Forelimb muscle (tissue), 1 donor: ENCODE results near the gene TMPRSS11D. TPM values are rescaled to one million over a fixed set of nuclear protein-coding genes. Genes with fewer than 3 reads are reported as not detected.

ENCODE experiments used
- DNase-seq: peaks from one replicate; pipeline ENCODE4 v3.0.0-alpha.2; 2013; ENCODE audit warnings: low read depth
- polyA plus RNA-seq: library from polyadenylated mRNA; unstranded; fragments of 120-200 nt; gene quantifications from one replicate; pipeline ENCODE4 v1.2.1, GENCODE V29; 2013; ENCODE audit not compliant: insufficient read length

The TMPRSS11D gene, protein sequence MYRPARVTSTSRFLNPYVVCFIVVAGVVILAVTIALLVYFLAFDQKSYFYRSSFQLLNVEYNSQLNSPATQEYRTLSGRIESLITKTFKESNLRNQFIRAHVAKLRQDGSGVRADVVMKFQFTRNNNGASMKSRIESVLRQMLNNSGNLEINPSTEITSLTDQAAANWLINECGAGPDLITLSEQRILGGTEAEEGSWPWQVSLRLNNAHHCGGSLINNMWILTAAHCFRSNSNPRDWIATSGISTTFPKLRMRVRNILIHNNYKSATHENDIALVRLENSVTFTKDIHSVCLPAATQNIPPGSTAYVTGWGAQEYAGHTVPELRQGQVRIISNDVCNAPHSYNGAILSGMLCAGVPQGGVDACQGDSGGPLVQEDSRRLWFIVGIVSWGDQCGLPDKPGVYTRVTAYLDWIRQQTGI
- 0.19 TPM for polyA plus RNA-seq

- DNase-seq: no peak
These were observed at the start of gene TMPRSS11D for GRCh38 chr4:67883902-67884301. Gene TMPRSS11D, minus strand, starts transcription at chr4:67884002. Its CDS starts 69 bp downstream, at chr4:67883933.

- no peak for DNase-seq
These were observed 49.2 kb upstream of the TMPRSS11D start for GRCh38 chr4:67933038-67933437.

- no peak for DNase-seq
These were observed 47.5 kb upstream of the TMPRSS11D start for GRCh38 chr4:67931256-67931655.

DNA sequence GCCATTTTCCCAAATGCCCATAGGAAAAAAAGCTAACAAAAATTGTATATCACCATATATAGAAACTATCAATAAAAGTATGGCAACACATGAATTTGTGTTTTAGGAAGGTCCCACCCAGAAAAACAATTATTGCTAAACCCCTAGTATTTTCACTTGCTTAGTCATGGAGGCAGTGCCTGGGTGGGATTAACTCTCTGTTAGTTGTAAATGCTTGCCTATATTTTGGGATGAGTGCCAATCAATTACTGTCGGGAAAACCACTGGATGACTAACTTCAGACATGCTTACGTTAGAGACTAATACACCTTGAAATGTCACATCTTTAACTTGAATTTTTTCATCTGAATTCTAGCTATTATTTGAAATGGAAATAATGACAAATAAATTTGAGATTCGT, 45.6 kb upstream of the TMPRSS11D start:
- no peak for DNase-seq

GRCh38 chr4:67928546-67928945, 44.7 kb upstream of the TMPRSS11D start:
- DNase-seq: no peak

DNA sequence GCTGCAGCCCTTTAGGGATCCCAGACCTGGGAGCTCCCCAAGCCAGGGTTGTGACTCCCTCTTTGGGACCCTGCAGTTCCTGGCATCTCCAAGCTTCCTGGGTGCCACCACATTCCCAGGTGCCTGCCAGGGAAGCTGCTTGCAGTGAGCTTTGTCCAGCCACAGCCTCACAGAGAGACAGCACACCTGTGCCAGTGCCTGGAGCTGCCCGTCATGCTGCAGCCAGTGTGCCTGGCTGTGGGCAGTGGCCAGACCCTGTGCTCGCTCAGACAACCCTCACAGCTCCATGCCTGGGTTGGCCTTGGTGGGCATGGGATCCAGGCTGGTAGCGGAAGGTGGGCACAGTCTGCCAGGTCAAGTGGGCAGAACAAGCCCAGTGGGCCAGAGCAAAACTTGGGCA, 43.4 kb upstream of the TMPRSS11D start:
- DNase-seq: no peak

- no peak for DNase-seq
These were observed 42.7 kb upstream of the TMPRSS11D start for GRCh38 chr4:67926485-67926884.

DNA sequence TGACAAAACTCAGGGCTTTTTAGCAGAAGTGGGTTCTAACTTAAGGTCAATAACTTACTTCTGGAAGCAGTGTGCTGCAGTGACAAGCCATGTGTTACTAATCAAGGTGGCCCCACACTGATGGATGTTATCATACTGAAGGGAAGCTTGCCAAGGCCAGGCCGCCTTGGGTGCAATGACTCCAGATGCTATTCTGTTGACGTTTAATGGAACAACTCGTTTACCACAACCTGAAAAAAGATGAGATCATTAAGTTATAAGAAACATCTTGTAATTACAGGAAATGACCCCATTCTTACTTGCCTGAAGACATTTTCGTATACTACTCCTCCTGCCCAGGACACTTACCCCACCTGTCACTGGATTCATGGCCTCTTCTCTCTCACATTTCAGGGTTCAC, 38.9 kb upstream of the TMPRSS11D start:
- DNase-seq: no peak

DNA sequence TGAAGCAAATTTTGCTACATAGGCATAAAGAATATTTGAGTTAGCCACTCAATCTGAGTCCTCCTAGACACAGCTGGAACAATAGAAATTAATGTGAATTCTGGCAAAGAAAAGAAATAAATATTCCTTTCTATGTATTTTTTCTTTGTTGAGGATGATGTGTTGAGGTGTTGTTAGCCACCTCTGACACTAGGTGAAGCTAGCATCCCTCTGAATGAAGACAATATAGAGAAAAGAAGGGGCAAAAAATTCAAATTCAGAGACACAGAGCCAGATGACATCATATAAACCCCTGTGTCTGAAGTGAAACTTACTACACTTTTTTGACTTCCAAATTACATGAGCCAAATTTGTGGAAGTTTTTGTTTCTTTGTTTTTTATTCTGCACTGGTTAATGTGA, 34.6 kb upstream of the TMPRSS11D start:
- no peak for DNase-seq

DNA sequence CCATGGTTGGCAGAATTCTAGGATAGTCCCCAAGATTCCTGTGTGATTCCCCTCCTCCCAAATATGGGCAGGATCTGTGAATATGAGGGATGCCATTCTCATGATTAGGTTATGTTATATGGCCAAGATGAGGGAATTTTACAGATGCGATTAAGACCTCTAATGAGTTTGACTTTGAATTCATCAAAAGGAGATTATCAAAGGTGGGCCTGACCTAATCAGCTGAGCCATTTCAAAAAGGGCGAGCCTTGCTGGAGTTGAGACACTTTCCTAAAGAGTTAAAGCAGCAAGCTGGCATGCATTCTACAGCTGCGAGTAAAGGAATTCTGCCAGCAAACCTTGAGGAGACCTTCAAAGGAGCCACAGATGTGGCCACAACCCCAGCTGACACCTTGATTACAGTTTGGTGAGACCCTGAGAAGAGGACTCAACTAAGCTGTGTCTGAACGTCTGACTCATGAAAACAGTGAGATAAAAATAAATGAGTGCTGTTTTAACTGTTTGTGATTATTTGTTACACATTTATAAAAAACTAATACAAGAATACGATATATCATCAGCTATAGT, 31.7 kb upstream of the TMPRSS11D start:
- no peak for DNase-seq

DNA sequence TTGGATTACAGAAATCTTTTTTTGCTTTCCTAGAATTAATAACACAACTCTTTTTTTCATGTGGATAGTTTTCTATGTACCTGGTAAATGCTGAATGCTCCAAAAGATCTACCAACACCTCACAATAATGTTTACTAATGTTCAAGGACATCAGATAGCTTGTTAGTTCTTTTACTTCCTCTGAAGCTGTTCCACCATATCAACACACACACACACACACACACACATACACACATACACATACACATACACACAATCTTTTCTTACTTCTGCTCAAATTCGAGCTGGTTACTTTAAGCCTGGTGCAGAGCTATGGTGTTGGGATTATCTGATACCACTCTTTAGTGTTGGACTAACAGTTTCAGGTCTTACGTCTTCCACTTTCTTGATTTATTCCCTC, 28.3 kb upstream of the TMPRSS11D start:
- no peak for DNase-seq

DNA sequence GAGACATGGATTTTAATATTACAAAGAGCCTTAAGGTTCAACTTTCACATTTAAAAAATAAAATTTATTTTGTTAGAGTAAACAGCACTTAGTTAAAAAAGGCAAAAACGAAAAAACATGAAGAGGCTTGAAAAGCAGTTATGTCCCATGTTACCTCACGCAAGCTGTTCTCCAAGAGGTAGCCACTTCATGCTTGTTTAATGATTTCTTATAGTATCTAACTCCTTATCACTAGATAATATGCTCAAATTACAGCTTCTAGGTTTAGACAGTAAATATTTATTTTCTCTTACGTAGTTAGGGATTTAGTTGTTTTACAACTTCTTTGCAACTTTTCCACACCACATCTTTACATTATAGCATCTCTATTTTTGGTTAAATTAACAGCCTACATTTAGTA, 27.8 kb upstream of the TMPRSS11D start:
- no peak for DNase-seq

GRCh38 chr4:67911141-67911540, 27.3 kb upstream of the TMPRSS11D start:
- DNase-seq: no peak

DNA sequence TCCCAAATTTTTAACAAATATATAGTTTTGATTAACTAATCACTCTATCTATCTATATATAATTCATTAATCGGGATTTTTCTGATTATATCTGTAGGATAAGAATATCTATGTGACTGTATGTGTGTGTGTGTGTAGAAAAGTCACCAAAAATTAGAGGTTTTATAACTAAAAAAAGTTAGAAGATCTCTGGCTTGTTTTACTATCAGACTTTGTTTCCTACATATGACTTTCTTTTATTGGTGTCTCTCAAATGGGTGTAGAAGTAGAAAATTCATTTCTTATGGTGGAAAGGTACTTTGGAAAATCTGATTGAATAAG, 26.7 kb upstream of the TMPRSS11D start:
- DNase-seq: no peak

DNA sequence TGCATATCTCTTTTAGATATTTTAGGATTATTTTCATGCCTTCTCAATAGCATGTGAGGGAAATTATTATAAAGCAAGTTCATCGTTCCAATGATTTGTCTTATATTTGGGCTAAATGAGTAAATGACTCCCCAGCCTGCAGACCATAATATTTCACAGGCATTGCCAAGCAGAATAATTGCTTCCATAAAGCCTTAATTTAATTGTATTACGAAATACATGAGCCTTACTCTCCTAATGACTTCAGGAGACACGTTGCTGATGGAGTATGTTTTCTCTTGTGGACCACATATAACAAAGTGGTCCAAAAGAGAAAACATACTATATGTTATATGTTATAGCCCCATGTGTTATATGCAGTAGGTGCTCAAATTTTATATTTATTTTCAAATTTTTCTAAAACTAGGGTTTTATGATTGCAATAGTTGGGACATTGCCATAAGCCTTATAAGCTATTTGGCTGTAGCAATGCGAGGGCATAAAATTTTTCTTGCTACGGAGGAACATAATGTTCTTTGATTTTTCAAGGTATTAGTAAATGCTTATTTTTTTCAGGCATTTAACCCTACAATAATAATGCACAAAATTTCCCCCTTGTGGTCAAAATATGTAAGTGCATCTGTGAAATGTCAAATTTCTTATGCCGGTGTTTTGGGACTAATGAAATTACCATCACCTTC, 26.2 kb upstream of the TMPRSS11D start:
- no peak for DNase-seq

DNA sequence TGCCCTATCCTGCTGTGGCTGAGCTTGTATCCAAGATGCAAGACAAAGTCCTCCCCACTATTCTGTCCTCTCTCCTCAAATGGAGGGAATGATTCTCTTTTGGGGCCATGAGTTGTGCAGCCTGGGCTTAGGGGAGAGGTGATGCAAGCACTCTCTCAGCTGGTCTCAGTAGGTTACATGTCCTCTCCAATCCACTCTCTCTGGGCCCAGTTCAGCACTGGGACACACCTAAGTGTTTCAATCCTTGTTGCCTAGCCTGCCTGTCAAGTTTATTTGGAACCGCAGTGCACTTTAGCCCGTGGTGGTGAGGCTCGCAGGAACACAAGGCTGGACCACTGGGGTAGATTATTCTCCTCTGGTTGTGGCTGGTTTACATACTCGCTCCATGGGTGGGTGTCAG, 23.8 kb upstream of the TMPRSS11D start:
- no peak for DNase-seq

DNA sequence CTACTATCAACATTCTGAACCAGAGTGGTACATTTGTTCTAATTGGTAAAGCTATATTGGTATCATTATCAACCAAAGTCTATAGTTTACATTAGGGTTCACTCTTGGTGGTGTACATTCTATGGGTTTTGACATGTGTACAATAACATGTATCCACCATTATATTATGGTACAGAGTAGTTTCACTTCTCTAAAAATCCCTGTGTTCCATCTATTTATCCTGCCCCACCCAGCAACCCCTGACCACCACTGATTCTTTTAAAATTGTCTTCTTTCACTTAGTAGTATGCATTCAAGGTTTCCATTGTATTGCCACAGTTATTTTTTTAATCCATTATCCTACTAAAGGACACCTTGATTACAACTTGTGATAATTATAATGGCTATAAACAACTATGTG, 15.3 kb upstream of the TMPRSS11D start:
- DNase-seq: no peak

- no peak for DNase-seq
These were observed 13.9 kb upstream of the TMPRSS11D start for GRCh38 chr4:67897686-67898085.

GRCh38 chr4:67896421-67897065, 12.7 kb upstream of the TMPRSS11D start:
- DNase-seq: no peak

- DNase-seq: no peak
These were observed 10.9 kb upstream of the TMPRSS11D start for GRCh38 chr4:67894659-67895058.

DNA sequence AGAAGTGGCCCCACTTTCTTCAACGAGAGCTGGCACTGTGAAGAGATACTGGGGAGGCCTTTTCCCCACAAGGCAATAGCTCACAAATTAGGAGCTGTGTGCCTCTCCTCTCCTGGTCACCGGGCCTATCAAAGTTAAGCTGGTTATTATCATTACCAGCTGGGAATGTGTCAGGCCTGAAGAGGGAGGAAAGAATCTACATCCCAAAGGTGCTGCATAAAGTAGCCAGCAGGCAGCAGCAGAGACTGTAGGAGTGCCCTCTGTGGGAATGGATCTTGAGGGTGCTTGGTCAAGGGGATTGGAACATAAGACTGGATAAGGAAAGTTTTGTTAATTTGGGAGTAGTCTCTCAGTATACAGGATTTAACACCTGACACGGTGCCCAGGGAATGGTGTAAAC, 9.1 kb upstream of the TMPRSS11D start:
- no peak for DNase-seq

GRCh38 chr4:67892253-67892652, 8.5 kb upstream of the TMPRSS11D start:
- DNase-seq: no peak

GRCh38 chr4:67891645-67892044, 7.8 kb upstream of the TMPRSS11D start:
- DNase-seq: no peak
